ENCODE measurements around the gene BAIAP2. TPM values are rescaled to one million over a fixed set of nuclear protein-coding genes. Genes with fewer than 3 reads are reported as not detected.

Gene BAIAP2
- total RNA-seq, 1 donor from 2014 or later, result 113 TPM

DNA sequence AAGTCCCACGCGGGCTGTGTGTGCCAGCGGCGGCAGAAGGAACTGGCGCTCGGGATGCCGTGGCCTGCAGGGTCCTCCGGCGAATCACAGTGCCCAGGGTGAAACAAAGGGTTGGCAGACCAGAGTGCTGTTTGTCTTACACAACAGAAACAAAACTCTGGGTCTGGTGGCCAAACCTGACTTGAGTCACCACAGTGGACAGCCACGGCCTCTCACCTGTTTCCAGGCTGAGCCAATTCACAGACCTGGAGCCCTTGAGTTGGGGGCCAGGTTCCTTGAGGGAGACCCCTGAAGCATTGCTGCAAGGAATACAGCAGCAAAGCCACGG is 45.4 kb upstream of the BAIAP2 start:
- DNase-seq (ENCODE audit: extremely low spot score in 2 of 2), result no peak
- TF ChIP-seq POLR2AphosphoS5 (IDR thresholded peaks at IDR 0.05; ENCODE audit: insufficient read depth in 1 of 2, low read depth in 1 of 2), result no peak
- TF ChIP-seq CTCF (IDR thresholded peaks at IDR 0.05), result no peak
- TF ChIP-seq POLR2A (IDR thresholded peaks at IDR 0.05), result no peak
- Histone ChIP-seq H3K9me3 (no peaks in the 10 kb centered on the region), H3K27ac (no peak overlapping the region), H3K36me3 (no peaks in the 10 kb centered on the region), H3K4me3 (peak overlapping the region in 1 of 2 donors; percentile 34), H3K27me3 (no peaks in the 10 kb centered on the region), H3K4me1 (peaks cover 30% of the 10 kb centered on the region)
- intact Hi-C loops (cut with DNase I), result loop anchor here (10.0 kb wide), 1 partner anchor 85 kb away; no protein-coding TSS in a partner anchor

DNA sequence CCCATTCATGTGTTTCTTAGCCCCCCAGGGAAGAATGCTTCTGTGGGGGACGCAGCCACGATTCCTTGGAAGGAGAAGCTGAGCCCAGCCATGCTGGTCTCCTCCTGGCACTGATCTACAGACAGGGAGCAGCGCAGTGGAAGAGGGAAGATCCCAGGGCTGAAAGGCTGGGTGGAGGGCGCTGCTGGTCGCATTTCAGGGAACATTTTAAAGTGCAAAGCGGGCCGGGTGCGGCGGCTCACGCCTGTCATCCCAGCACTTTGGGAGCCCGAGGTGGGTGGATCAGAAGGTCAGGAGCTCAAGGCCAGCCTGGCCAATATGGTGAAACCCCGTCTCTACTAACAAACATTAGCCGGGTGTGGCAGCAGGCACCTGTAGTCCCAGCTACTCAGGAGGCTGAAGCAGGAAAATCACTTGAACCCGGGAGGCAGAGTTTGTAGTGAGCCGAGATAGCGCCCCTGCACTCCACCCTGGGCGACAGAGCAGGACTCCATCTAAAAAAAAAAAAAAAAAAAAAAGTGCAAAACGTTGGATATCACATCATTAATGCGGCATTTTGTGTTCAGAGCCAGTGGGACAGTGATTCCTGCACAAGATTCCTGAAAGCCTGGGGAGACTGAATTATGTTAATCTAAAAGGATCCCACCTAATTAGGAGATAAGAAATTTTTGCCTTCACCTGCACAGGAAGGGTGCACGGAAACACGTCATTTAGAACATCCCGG is 43.9 kb upstream of the BAIAP2 start:
- no peak for TF ChIP-seq CTCF (IDR thresholded peaks at IDR 0.05)
- no peak for TF ChIP-seq POLR2AphosphoS5 (IDR thresholded peaks at IDR 0.05; ENCODE audit: insufficient read depth in 1 of 2, low read depth in 1 of 2)
- no peak for TF ChIP-seq POLR2A (IDR thresholded peaks at IDR 0.05)
- H3K36me3 ChIP-seq, result peaks cover 0 to 12% of the 10 kb centered on the region in 2 donors
- H3K27me3 ChIP-seq, result no peaks in the 10 kb centered on the region
- H3K4me1 ChIP-seq, result peaks cover 30% of the 10 kb centered on the region
- intact Hi-C loops (cut with DNase I), result loop anchor here (2.0 kb wide), 1 partner anchor 110 kb away; no protein-coding TSS in a partner anchor
- DNase-seq (ENCODE audit: extremely low spot score in 2 of 2), result no peak
- H3K4me3 ChIP-seq, result peak overlapping the region; percentile 86 to 88
- H3K9me3 ChIP-seq, result no peaks in the 10 kb centered on the region
- H3K27ac ChIP-seq, result peak overlapping the region; percentile 81

- Histone ChIP-seq H3K9me3 (no peaks in the 10 kb centered on the region), H3K27me3 (no peaks in the 10 kb centered on the region), H3K4me1 (peaks cover 30% of the 10 kb centered on the region), H3K4me3 (peak within 1 kb of the TSS; percentile 86 to 88), H3K36me3 (peaks cover 0 to 16% of the 10 kb centered on the region in 2 donors), H3K27ac (peak within 1 kb of the TSS; percentile 81)
- DNase-seq (ENCODE audit: extremely low spot score in 2 of 2), result no peak
- TF ChIP-seq CTCF (IDR thresholded peaks at IDR 0.05) (peak in 2 of 3 experiments; percentile 18 to 52), POLR2A (IDR thresholded peaks at IDR 0.05) (peak in 1 of 2 donors; percentile 19), POLR2AphosphoS5 (IDR thresholded peaks at IDR 0.05; ENCODE audit: insufficient read depth in 1 of 2, low read depth in 1 of 2) (peak in 1 of 2 donors; percentile 33)
- intact Hi-C loops (cut with DNase I), result loop anchor here (2.0 kb wide), 1 partner anchor 109 kb away; no protein-coding TSS in a partner anchor
Observed at GRCh38 chr17:80991645-80992076, 43.3 kb upstream of the BAIAP2 start, which contains the start of gene CHMP6. Gene CHMP6, plus strand, starts transcription at chr17:80991841. Its CDS starts 78 bp downstream, at chr17:80991919.

DNA sequence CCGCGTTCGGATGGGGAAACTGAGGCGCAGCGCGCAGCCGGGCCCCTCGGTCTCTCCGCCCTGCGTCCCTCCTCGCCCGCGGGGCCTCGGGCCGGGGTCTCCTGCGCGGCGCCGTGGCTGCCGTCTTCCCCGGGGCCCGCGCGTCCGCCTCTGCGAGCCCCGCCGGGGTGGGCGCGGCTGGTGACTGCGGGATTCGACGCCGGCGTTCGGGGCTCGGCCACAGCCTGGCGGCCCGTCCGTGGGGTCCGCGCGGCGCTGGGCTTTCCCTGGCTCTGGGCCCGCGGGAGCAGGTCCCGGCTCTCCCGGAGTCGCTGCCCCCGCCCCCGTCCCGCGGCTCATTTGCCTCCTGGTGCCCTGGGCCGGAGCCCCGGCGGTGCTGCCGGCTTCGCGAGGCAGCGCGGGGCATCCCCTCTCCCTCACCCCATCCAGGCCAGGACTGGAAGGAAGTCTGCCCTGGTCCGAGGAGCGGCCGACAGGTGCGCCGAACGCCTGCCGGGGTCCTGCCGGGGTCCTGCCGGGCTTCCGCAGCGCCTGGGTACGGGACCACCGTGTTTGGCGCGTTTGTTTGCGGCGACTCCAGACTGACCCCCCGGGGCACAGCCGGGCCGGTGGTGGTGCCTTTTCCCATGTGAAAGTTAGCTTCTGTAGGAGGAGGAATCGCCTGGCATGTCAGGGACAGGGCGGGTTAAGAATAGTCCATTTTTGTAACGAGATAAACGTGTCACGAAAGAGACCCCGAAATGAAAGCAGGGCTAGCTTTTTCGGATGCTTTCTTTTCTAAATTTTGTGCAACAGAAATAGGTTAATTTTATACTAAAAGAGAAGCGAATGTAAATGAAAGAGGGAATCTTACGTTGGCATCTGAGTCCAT is 42.6 kb upstream of the BAIAP2 start:
- Histone ChIP-seq H3K36me3 (peaks cover 0 to 22% of the 10 kb centered on the region in 2 donors), H3K9me3 (no peaks in the 10 kb centered on the region), H3K4me1 (peaks cover 30% of the 10 kb centered on the region), H3K27me3 (no peaks in the 10 kb centered on the region), H3K27ac (peak overlapping the region; percentile 81), H3K4me3 (peak overlapping the region; percentile 86 to 88)
- intact Hi-C loops (cut with DNase I), result no loop called here
- DNase-seq (ENCODE audit: extremely low spot score in 2 of 2), result no peak
- TF ChIP-seq POLR2A (IDR thresholded peaks at IDR 0.05) (no peak), CTCF (IDR thresholded peaks at IDR 0.05) (no peak), POLR2AphosphoS5 (IDR thresholded peaks at IDR 0.05; ENCODE audit: insufficient read depth in 1 of 2, low read depth in 1 of 2) (no peak)
